Hypothalamus (tissue), 51 donors: Measurements from ENCODE around the gene IRS1.

Source experiments
- DNase-seq, 51 donors: peaks; one replicate each; lab custom pipeline; 2025; lab: John Stamatoyannopoulos, UW

IRS1 gene

GRCh38 chr2:226794196-226794661 lies 5.4 kb downstream of the IRS1 start:
- DNase-seq = no peak

- DNase-seq = peak in 1 of 51 donors; percentile 39
Measured at GRCh38 chr2:226793646-226794045, 6.0 kb downstream of the IRS1 start.

GRCh38 chr2:226792155-226792881 lies 7.3 kb downstream of the IRS1 start:
- DNase-seq = peak in 4 of 51 donors; percentile 7 to 67 (median 36)

GRCh38 chr2:226791487-226792081 lies 8.0 kb downstream of the IRS1 start:
- DNase-seq = peak; percentile 61 to 96 (median 85)

- peak in 24 of 51 donors; percentile 24 to 95 (median 68) for DNase-seq
Measured at GRCh38 chr2:226791056-226791486, 8.5 kb downstream of the IRS1 start.

DNA sequence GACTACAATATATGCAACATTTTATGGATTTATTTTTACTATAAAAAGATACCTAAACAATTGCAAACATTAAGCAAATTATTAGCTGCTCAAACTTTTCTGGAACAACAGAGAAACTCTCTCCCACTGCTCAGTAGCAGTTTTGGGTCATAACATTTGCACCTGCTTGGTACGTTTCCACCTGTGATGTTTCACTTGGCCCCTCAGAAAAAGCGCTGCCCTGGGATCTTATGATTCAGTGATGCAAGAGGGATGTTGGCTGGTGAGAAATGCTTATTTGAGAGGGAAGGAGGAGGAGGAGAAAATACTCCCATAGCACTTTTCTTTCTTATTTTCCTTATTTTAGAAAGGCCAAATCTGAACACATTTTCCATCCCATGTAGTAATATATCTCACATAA lies 9.2 kb downstream of the IRS1 start:
- DNase-seq = peak in 1 of 51 donors; percentile 35

GRCh38 chr2:226790011-226790410 lies 9.6 kb downstream of the IRS1 start:
- DNase-seq = no peak

- no peak for DNase-seq
Measured at GRCh38 chr2:226788881-226789490, 10.6 kb downstream of the IRS1 start.

- DNase-seq = no peak
Measured at GRCh38 chr2:226788064-226788463, 11.6 kb downstream of the IRS1 start.

GRCh38 chr2:226783885-226784284 lies 15.7 kb downstream of the IRS1 start:
- no peak for DNase-seq

DNA sequence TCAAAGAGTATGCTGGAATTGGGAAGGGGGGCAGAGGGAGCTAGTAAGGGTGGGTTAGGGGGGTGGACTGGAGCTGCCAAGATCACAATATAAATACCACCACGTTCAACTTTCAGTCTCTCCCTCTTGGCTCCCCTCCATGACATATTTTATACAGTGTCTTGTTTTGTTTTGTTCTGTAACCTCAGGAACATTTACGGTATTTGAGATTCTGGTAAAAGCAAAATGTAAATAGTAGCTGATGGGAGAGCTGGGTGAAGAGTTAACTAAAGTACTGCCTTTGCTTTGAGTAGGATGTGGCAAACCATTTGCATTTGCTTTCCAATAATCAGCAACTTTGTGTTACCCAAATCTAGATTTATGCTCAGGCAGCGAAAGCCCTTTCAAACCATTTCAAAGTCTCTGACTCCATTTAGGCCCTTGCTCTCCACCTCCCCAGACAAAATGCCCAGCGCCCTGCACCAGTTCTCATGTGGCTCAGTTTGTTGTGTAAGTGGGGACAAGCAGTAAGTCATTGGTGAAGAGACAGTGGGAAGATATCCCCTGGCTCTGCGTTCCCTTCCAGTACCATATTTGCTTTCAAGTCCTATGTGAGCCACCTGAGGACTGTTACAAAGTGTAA lies 17.4 kb downstream of the IRS1 start:
- DNase-seq = no peak

GRCh38 chr2:226780431-226780830 lies 19.2 kb downstream of the IRS1 start:
- no peak for DNase-seq

DNA sequence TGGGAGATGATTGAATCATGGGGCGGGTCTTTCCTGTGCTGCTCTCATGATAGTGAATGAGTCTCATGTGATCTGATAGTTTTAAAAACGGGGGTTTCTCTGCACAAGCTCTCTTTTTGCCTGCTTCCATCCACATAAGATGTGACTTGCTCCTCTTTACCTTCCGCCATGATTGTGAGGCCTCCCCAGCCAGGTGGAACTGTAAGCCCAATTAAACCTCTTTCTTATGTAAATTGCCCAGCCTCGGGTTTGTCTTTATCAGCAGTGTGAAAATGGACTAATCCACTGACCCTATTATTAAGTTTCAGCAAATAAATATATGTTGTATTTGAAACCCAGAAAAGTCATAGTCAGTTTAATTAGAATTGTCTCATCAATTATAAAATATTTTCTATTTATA lies 22.0 kb downstream of the IRS1 start:
- DNase-seq = no peak

GRCh38 chr2:226776104-226776503 lies 23.5 kb downstream of the IRS1 start:
- no peak for DNase-seq

DNA sequence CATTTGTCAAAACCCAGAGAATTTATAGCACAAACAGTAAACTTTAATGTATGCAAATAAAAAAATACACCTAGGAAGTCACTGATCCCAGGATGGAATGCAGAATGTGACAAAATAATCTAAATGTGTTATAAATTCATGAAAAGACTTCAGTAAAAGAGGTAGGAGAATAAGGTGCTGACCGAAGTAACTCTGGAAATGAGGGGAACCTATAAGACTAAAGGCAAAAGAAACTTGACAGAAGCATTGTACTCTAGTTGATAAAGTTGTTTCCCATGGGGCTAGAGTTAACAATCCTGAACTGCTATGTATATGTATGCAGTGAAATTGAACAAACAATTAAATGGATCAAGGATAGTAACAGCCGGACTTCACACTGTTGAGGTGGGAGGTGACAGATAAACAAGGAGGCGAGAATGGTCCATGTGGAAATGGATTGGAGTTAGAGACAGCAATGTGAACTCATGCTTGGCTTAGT lies 24.5 kb downstream of the IRS1 start:
- DNase-seq = no peak

- no peak for DNase-seq
Measured at GRCh38 chr2:226773291-226773690, 26.3 kb downstream of the IRS1 start.

DNA sequence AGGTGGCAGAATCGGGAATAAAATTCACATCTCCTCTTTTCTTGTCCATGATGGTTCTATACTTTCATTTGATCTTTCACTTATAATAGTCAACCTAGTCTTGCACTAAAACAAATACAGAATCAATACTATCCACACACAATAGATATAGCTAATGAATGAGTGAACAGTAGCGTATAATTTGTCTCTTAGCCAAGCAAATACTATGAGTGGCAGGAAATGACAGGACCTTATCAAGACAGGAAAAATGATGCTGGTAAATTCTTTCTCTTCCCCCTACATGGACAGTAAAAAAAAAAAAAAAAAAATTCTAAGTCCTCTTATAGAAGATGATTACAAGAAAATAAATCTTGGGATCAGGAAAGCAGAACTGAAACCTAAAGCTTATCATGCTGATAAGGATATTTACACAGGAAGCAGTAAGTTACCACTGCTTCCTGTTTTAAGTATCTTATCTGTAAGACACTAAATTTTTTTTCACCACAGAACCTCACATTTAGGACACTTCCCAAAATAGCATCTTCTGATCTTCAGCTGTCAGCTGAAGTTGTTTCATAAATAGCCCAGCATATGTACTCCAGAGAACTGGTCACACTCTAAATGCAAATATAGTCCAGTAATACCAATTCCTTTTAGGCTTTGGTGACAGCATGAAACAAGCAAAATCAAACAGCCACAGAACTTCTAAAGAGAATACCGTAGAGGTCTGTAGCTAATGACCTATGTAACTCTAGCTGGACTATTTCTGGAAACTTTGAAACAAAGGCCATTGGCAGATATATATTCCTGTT lies 27.0 kb downstream of the IRS1 start:
- DNase-seq = no peak

DNA sequence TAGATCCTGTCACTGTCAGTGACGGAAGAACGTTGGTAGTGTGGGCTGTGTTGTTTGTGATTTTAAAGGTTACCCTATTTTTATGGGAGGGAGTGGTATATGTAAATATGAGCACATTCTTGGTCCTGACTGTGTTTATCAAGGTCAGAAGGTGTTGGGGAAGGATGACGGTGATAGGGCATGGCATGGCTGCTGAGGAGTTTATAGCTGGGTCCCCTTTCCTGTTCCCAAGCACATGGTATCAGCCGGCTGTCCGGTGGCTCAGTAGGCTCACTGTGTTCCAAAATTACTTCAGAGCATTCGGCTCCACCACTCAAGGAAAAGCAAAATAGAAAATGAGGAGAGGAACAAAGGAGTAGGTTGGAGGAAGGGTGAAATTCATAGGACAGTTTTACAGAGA lies 28.6 kb downstream of the IRS1 start:
- no peak for DNase-seq

DNA sequence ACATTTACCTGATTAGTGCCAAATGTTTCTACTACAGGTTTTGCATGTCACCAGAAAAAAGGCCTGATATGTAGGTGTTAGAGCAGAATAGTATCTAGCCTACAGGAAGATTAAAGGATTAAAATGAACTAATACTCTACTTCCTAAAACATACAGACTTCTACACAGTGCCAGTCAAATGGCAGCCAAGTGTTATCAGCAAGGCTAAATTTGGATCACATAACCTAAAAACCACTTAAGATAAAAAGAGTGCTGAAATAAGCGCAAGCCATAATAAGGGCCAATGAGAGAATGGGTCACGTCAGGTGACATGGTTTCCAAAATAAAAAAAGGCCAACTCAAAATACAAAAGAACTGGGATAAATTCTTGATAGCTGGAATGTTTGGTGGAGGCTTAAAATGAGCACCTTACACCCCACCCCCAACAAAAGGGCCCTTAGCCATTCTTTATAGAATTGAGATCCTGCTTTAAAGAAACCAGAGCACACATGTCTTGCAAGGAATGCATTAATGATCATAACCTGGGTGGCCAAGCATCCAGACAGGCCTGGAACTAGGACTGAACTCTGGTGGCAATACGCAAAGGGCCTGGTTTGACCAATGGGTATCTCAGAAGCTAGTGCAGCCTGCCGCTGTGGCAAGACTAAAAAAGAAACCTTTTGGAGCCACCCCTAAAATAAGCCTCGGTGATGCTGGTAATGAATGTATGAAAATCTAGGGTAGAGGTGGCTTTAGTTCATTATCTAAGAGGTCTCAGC lies 32.4 kb downstream of the IRS1 start:
- no peak for DNase-seq
